Measurements from ENCODE around the gene DLL4.

The DLL4 gene

DNA sequence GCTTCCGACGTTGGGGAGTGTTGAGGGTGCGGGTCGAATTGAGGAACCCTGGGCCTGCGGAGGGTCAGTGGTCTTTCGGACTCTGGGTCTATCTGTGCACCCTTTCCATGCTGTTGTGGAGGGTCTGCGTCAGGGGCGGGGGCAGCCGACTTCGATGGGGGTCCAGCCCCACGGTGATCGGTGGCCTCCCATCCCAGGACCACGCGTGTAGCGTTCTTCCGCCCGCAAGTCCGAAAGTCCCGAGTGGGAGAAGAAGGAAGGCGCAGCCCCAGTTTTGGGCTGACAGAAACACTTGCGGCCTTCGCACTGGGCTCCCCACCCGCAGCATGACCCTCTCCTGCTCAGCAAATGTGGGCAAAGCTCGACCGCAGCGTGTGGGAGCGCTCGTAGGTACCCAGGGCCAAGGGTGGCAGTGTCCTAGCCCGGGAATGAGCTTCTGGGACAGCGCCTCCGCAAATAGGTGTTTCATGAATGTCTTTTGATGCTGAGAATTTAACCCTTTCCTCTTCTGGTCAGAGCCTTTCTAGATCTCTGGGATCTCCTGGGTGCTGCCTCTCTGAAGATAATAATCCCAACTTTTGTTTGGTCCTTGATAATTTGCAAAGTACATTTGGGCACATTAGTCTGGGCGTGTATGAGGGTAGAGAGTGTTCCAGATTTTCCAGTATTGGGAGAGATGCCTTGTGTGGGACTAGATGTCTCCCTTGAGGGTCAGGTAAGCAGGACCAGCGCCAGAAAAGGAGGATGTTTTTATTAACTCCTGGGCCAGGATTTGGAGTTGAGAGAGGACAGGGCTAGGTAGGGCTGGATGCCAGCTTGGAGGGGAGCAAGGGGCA lies 2.3 kb upstream of the DLL4 start:
- no peak for DNase-seq (ENCODE audit: low read depth)

DNA sequence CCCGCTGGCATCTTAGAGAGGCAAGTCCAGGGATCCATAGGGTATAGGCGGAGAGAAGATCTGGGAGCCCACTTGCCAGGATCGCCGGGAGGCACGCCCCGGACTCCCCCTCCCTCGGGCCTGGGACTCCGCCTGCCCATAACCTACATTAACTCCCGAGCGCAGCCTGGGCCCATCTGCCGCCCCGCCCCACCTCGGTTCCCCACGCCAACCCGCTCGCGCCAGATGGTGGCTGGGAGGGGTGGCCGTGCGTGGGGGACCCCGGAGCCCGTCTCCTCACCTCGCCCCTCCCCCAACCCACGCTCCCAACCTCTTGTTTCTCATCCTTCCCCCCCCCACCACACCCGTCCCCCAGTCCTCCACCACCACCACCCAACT lies 1.7 kb upstream of the DLL4 start:
- no peak for DNase-seq (ENCODE audit: low read depth)

DNA sequence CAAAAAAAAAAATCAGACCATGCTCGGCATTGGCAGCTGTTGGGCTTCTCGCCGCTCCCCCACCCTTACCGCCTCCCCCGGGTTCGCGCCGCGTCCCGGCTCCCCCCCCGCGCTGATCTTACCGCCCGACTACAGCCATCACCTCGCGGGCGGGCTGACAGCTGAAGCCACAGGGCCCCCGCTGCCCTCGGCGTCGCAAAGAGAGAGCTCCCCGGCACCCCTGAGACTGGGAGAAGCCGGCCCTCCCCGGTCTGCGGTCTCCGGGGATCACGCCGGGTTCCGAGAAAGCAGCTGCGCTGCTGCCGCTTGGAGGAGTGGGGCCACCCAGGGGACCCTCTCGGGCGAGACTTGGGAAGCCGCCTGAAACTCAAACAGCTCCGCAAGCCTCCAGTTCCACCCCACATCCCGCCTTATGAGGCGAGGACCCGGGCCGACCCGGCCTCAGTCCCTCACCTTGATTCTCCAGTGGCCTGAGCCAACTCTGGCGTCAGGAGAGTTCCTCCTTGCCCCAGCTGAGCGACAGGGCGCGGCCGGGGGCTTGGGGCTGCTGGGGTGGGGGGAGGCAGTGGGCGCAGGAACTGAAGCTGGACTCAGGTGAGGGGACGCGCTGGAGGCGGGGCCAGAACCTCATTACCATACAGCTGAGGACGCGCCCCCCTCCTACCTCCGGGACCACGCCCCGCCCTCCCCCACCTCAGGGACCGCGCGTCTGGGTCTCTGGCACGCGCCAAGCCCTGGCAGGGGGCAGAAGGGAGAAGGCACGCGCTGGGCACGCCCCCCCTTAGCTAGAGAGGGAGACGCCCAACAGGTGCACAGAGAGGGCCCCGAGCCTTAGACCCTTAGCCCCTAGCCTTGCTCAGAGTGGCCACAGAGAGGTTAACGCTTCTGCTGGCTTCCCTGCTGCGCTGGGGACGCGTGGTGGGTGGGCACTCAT lies 1.0 kb upstream of the DLL4 start:
- no peak for DNase-seq (ENCODE audit: low read depth)

DNA sequence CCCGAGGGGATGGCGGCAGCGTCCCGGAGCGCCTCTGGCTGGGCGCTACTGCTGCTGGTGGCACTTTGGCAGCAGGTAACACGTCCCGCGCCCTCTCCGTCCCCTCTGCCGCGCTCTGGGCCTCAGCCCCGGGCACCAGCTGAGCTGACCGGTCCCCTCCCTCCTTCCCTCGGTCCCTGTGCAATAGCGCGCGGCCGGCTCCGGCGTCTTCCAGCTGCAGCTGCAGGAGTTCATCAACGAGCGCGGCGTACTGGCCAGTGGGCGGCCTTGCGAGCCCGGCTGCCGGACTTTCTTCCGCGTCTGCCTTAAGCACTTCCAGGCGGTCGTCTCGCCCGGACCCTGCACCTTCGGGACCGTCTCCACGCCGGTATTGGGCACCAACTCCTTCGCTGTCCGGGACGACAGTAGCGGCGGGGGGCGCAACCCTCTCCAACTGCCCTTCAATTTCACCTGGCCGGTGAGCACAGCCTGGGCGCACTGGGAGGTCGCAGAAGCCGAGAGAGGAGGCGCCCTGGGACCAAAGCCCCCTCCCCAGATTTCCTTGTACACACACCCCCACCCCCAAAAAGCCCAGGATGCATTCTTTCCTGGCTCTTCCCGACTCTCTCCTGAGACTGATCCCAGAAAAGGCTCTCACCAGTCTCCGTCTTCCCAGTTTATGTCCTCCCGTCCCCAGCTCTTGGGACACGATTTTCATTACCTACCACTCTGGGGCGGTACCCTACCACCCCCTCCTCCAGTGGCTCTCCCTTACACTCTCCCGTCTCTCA lies 705 bp downstream of the DLL4 start:
- DNase-seq (ENCODE audit: low read depth), result no peak

DNA sequence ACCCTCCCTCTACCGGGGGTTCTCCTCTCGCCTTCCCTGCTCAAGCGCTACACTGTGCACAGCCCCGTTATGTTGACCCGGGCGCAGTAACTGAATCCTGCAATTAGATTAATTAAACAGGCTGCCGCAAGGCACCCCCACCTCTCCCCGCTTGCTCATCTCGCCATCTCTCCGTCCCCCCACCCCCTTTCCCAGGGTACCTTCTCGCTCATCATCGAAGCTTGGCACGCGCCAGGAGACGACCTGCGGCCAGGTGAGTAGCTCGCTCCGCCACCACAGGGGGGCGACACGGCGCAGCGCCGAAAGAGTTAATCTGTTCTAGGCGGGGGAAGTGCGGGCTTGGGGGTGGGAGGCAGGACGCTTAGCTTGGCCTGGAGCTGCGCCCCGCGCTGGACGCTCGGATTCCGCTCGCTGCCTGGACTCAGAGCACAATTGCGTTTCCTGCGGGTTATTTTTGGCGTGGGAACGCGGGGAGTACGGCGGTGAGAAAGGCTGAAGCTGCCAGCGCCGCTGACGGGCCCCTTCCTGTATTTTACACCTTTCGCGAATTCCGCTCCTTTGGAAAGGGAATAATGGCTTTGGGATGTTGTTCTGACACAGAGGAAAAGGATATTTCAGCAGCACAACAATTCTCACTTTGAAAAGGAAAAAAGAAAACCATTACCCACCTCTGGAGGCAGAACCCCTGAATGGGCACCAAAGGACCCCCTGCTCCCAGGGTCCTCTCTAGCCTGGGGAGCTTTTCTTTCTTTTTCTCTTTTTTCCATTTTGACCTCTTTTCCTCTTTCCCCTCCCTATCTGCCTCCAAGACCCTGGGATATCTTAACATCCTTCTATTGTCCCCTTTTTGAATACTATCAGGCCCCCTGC lies 1.5 kb downstream of the DLL4 start:
- no peak for DNase-seq (ENCODE audit: low read depth)

DNA sequence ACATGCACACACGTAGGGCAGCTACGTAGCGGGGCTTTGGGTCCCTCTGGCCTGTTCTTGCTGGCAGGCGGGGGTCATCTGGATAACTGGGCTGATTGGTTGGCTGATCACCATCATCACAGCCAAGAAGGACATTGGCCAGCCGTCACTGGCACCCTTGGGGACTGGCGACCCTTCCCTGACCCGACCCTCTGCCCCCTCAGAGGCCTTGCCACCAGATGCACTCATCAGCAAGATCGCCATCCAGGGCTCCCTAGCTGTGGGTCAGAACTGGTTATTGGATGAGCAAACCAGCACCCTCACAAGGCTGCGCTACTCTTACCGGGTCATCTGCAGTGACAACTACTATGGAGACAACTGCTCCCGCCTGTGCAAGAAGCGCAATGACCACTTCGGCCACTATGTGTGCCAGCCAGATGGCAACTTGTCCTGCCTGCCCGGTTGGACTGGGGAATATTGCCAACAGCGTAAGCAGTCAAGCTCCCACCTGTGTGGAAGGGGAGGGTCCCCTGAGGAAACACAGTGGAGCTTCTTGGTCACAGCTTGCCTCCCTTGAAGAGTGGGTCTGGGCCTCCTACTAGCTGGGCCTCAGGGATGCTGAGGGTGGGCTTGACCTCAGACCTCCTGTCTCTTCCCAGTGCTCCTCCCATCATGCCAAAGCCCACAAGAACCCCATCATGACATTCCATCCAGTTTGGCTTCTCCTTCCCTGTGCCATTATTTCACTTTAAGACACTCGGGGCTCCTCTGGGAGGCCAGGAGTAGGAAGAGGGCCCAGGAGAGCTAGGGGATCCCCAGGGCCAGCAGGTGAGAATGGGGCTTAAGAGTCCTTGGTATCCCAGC lies 2.4 kb downstream of the DLL4 start:
- no peak for DNase-seq (ENCODE audit: low read depth)

DNA sequence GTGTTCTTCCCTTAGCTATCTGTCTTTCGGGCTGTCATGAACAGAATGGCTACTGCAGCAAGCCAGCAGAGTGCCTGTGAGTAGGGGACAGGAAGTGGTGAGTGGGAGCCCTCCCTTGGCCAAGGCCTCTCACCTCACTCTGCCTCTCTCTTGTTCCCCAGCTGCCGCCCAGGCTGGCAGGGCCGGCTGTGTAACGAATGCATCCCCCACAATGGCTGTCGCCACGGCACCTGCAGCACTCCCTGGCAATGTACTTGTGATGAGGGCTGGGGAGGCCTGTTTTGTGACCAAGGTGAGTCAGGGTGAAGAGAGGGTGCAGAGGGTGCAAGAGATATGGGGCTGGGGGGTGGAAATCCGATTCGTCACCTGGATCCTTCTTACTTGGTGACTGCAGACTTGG lies 3.0 kb downstream of the DLL4 start:
- no peak for DNase-seq (ENCODE audit: low read depth)

DNA sequence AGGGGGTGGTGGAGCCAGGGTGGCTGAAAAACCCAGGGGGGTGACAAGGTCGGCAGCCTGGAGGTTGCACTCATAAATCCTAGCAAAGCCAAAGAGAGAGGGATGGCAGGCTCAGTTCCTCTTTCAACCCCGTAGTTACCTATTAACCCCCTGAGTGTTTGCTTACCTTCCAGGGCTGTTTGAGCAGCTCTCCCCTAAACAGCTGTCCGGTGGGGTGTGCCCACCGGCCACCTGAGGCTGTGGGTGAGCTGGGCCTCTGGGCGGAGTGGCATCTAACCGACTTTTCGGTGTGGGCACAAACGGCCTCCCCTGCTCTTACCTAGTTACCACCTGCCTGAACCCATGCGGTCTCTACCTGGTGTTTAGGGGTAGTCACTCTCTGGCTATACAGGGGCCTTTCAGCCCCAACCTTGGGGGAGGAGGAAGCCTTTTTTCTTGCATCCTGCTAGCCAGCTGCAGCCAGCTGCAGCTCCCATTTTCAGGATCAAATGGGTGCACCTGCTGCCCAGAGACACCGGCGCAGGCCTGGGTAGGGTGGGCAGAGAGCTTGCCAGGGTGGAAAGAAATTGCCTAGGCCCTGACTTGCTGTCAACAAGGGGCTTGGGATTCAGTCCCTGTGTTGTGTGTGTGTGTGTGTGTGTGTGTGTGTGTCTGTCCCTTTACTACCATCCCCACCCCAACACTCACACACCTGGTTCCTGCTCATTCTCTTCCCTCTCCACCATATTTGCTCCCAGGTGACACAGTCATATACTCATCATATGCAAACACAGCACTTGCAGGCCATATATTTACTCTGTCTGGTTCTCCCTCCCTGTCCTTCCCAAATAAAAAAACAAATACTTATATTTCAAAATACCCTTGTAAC lies 3.7 kb downstream of the DLL4 start:
- DNase-seq (ENCODE audit: low read depth), result no peak

DNA sequence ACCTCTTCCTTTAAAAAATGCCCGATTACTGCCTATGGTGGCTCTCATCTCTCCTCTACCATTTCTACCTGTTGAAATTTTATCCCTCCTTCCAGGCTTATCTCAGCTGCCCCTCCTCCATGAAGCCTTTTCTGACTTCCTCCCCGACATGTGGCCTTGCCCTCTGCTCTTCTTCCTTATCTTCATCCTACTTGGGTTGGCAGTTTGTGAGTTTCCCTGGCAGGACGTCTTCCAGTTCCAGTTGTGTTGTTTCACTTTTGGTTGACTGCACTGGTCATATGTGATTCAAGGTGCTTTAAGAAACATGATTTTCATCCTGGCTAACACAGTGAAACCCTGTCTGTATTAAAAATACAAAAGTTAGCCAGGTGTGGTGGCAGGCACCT lies 4.4 kb downstream of the DLL4 start:
- no peak for DNase-seq (ENCODE audit: low read depth)

DNA sequence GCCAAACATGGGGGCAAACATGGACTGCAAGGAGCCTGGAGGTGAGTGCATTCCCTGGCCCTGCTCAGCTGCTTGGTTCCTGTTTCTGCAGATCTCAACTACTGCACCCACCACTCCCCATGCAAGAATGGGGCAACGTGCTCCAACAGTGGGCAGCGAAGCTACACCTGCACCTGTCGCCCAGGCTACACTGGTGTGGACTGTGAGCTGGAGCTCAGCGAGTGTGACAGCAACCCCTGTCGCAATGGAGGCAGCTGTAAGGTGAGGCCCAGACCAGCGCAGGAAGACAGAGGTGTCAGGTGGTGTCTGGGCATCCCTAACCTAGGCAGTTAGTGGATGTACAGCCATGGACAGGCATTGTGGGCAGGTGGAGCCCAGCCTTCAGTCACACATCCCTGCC lies 5.3 kb downstream of the DLL4 start:
- DNase-seq (ENCODE audit: low read depth), result no peak

DNA sequence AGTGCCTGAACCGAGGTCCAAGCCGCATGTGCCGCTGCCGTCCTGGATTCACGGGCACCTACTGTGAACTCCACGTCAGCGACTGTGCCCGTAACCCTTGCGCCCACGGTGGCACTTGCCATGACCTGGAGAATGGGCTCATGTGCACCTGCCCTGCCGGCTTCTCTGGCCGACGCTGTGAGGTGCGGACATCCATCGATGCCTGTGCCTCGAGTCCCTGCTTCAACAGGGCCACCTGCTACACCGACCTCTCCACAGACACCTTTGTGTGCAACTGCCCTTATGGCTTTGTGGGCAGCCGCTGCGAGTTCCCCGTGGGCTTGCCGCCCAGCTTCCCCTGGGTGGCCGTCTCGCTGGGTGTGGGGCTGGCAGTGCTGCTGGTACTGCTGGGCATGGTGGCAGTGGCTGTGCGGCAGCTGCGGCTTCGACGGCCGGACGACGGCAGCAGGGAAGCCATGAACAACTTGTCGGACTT lies 7.1 kb downstream of the DLL4 start:
- DNase-seq (ENCODE audit: low read depth), result no peak

DNA sequence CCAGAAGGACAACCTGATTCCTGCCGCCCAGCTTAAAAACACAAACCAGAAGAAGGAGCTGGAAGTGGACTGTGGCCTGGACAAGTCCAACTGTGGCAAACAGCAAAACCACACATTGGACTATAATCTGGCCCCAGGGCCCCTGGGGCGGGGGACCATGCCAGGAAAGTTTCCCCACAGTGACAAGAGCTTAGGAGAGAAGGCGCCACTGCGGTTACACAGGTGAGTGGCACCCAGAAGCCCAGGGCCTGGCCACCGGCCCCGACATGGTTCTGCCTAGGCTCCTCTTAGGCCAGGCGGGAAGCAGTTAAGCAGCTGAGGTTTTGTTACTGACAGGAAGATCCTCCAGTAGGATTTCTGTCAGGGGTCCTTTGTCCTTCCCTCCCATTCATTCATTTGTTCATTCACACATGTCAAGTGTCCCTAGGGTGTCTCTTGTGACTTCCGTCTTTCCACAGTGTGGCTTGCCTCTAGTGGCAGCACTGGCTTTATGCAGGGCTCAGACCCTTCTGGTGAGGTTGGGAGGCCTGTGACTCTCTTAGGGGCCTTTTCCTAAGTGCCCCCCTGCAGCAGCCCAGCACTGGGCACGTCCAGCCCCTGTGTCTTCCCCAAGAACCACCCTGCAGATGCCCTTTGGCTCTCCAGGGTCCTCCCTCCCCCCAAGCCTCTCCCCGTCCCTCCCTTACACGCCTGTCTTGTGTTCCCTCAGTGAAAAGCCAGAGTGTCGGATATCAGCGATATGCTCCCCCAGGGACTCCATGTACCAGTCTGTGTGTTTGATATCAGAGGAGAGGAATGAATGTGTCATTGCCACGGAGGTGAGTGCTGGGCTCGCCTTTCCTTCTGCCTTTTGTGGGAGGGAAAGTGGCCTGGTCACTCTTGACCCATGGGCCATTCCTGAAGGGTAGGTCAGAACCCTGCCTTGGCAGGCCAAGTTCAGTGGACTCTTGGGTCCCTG lies 7.8 kb downstream of the DLL4 start:
- no peak for DNase-seq (ENCODE audit: low read depth)

DNA sequence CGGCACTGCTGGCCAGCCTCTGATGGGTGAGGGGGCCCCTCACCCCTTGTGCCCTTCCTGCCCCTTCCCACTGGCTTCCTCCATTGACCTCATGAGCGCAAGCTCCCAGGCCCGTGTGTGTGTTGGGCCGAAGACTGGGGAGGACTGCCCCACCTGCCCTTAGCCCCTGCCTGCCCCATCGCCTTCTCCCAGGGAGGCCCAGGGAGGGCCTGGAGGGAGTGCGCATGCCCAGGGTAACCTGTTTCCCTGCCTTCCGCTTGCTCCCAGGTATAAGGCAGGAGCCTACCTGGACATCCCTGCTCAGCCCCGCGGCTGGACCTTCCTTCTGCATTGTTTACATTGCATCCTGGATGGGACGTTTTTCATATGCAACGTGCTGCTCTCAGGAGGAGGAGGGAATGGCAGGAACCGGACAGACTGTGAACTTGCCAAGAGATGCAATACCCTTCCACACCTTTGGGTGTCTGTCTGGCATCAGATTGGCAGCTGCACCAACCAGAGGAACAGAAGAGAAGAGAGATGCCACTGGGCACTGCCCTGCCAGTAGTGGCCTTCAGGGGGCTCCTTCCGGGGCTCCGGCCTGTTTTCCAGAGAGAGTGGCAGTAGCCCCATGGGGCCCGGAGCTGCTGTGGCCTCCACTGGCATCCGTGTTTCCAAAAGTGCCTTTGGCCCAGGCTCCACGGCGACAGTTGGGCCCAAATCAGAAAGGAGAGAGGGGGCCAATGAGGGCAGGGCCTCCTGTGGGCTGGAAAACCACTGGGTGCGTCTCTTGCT lies 8.8 kb downstream of the DLL4 start:
- DNase-seq (ENCODE audit: low read depth), result no peak

DNA sequence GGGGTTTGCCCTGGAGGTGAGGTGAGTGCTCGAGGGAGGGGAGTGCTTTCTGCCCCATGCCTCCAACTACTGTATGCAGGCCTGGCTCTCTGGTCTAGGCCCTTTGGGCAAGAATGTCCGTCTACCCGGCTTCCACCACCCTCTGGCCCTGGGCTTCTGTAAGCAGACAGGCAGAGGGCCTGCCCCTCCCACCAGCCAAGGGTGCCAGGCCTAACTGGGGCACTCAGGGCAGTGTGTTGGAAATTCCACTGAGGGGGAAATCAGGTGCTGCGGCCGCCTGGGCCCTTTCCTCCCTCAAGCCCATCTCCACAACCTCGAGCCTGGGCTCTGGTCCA lies 9.4 kb downstream of the DLL4 start:
- no peak for DNase-seq (ENCODE audit: low read depth)

DNA sequence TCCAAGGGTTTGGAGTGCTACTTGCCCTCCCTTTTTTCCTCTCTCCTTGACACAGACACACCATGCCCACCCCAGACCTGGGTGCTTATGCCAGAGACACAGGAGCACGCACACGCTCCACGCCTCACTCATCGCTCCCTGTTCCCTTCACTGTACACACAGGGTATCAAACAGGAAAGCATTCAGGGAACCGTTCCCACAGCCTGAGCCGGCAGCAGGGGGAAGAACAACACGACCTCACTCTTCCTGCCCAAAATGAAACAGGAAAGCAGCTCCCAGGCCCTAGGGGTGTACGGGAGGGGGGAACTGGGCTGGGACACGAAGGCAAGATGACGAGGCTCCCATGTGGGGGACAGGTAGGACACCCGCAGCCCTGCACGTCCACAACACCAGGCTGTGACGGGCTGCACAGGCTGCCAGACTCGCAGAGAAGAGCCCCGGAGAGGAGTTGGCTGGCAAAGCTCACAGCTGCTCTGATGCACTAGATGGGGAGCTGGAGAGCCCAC lies 11.2 kb downstream of the DLL4 start:
- DNase-seq (ENCODE audit: low read depth), result no peak

DNA sequence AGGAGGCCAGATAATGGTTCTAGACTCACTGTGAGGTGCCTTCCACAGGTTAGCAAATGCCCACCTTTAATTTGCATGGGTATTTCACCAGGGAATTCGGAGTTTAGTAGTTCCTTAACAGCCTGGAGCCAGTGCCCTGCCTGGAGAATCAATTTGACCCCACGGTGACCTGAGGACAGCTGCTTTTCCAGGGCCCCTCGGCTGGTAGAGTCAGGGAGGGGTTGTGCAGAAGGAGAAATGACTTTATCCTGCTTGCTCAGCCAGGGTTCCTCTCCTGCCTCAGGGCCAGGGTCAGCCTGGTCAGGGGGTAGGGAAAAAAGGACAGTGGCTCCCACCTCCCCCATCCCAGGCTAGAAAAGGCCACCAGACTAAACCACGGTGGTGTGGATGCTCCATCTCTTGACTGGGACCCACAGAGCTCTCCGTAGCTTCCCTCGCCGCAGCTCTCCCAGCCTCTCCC lies 12.0 kb downstream of the DLL4 start:
- no peak for DNase-seq (ENCODE audit: low read depth)

All from activated T-cell treated with anti-CD3 and anti-CD28 coated beads for 48 hours (primary cell).